ENCODE results near the gene JAKMIP1.

JAKMIP1 gene

GRCh38 chr4:6114601-6115000 is 85.7 kb downstream of the JAKMIP1 start:
- DNase-seq: no peak

- DNase-seq: no peak
These were observed 86.2 kb downstream of the JAKMIP1 start for GRCh38 chr4:6114181-6114580.

- DNase-seq: no peak
These were observed 86.7 kb downstream of the JAKMIP1 start for GRCh38 chr4:6113641-6114040.

GRCh38 chr4:6112606-6113290 is 87.6 kb downstream of the JAKMIP1 start:
- DNase-seq: no peak

- DNase-seq: no peak
These were observed 88.9 kb downstream of the JAKMIP1 start for GRCh38 chr4:6111354-6111960.

GRCh38 chr4:6110681-6111353 is 89.5 kb downstream of the JAKMIP1 start:
- DNase-seq: no peak

- DNase-seq: no peak
These were observed 90.3 kb downstream of the JAKMIP1 start for GRCh38 chr4:6109842-6110560.

GRCh38 chr4:6107886-6108285 is 92.5 kb downstream of the JAKMIP1 start:
- no peak for DNase-seq

GRCh38 chr4:6107114-6107791 is 93.1 kb downstream of the JAKMIP1 start:
- no peak for DNase-seq

- no peak for DNase-seq
These were observed 94.2 kb downstream of the JAKMIP1 start for GRCh38 chr4:6106156-6106555.

- no peak for DNase-seq
These were observed 94.9 kb downstream of the JAKMIP1 start for GRCh38 chr4:6105311-6105911.

- DNase-seq: no peak
These were observed 95.7 kb downstream of the JAKMIP1 start for GRCh38 chr4:6104541-6105130.

- no peak for DNase-seq
These were observed 102.8 kb downstream of the JAKMIP1 start for GRCh38 chr4:6097581-6097980.

GRCh38 chr4:6095897-6096296 is 104.5 kb downstream of the JAKMIP1 start:
- no peak for DNase-seq

GRCh38 chr4:6095023-6095752 is 105.2 kb downstream of the JAKMIP1 start:
- DNase-seq: no peak

- no peak for DNase-seq
These were observed 106.7 kb downstream of the JAKMIP1 start for GRCh38 chr4:6093671-6094070.

- no peak for DNase-seq
These were observed 107.4 kb downstream of the JAKMIP1 start for GRCh38 chr4:6092971-6093370.

GRCh38 chr4:6092131-6092530 is 108.2 kb downstream of the JAKMIP1 start:
- DNase-seq: no peak

GRCh38 chr4:6090931-6091330 is 109.4 kb downstream of the JAKMIP1 start:
- no peak for DNase-seq

GRCh38 chr4:6088950-6089349 is 111.4 kb downstream of the JAKMIP1 start:
- DNase-seq: no peak

- no peak for DNase-seq
These were observed 112.5 kb downstream of the JAKMIP1 start for GRCh38 chr4:6087669-6088341.
